H1 (cell line): ENCODE data around the gene TAAR8. TPM values are rescaled to one million over a fixed set of nuclear protein-coding genes. Genes with fewer than 3 reads are reported as not detected.

Experiments used
- CTCF ChIA-PET: fragments of 300-600 bp; sonication (Branson Sonifier 250); formaldehyde crosslinking; loops from one replicate; lab custom pipeline; 2021; ENCODE audit not compliant: partially characterized antibody; lab: Charles Lee
- POLR2A ChIA-PET: fragments of 300-600 bp; sonication (Branson Sonifier 250); formaldehyde crosslinking; loops from one replicate; lab custom pipeline; 2021; ENCODE audit warnings: inconsistent platforms; ENCODE audit not compliant: partially characterized antibody; lab: Charles Lee
- DNase-seq, 2 experiments: peaks; one replicate each; pipeline versions ENCODE4 v3.0.0 to v3.0.0-alpha.2; 2010 to 2022; ENCODE audit warnings: low spot score in 2 of 2, low read depth in 1 of 2, mixed read lengths in 1 of 2
- FAIRE-seq: peaks from 2 replicates; lab custom pipeline; 2011; peaks lifted over from hg19 to GRCh38; lab: Jason Lieb, UNC
- H2AFZ ChIP-seq: 2 replicates; pipeline ENCODE4 v1.8.1; 2012; ENCODE audit warnings: low read length, inconsistent platforms
- H2AK5ac ChIP-seq: 2 replicates; pipeline ENCODE4 v1.6.1; 2013; ENCODE audit warnings: low read depth, low read length
- H2BK120ac ChIP-seq: replicated peaks from 2 replicates; pipeline ENCODE3; 2013; ENCODE audit warnings: low read depth, low read length, inconsistent platforms
- H2BK12ac ChIP-seq: 2 replicates; pipeline ENCODE4 v1.6.1; 2013; ENCODE audit warnings: low read depth, low read length
- H2BK15ac ChIP-seq: 2 replicates; pipeline ENCODE4 v1.6.1; 2013; ENCODE audit warnings: low read length
- H2BK20ac ChIP-seq: 2 replicates; pipeline ENCODE4 v1.6.1; 2013; ENCODE audit warnings: low read length
- H2BK5ac ChIP-seq: 2 replicates; pipeline ENCODE4 v1.6.1; 2013; ENCODE audit warnings: low read depth, low read length
- H3K14ac ChIP-seq: 2 replicates; pipeline ENCODE4 v1.6.1; 2013; ENCODE audit warnings: inconsistent platforms; ENCODE audit not compliant: insufficient read length
- H3K18ac ChIP-seq: 2 replicates; pipeline ENCODE4 v1.6.1; 2013; ENCODE audit warnings: low read length; ENCODE audit errors: extremely low read depth
- H3K23ac ChIP-seq: 2 replicates; pipeline ENCODE4 v1.6.1; 2013; ENCODE audit warnings: inconsistent platforms; ENCODE audit not compliant: insufficient read length
- H3K23me2 ChIP-seq: 2 replicates; pipeline ENCODE4 v1.6.1; 2013; ENCODE audit warnings: low read depth, low read length
- H3K27ac ChIP-seq: 2 replicates; pipeline ENCODE4 v1.6.1; 2011; ENCODE audit warnings: low read depth, low read length, inconsistent platforms
- H3K27me3 ChIP-seq, 4 experiments: replicated peaks in 1 of 4; 1 replicate in 1 of 4; 2 replicates in 3 of 4; pipeline versions ENCODE4 v1.6.1 to v1.8.1; 2011 to 2013; ENCODE audit warnings: low read length in 3 of 4, mild to moderate bottlenecking in 3 of 4, inconsistent platforms in 2 of 4, mixed read lengths in 2 of 4, moderate library complexity in 1 of 4; ENCODE audit not compliant: control insufficient read depth in 3 of 4, insufficient read depth in 3 of 4; ENCODE audit errors: extremely low read depth in 1 of 4
- H3K36me3 ChIP-seq, 4 experiments: 2 replicates each; pipeline versions ENCODE4 v1.6.1 to v1.8.1; 2011 to 2013; ENCODE audit warnings: mild to moderate bottlenecking in 4 of 4, low read length in 3 of 4, moderate library complexity in 2 of 4, control low read depth in 1 of 4, inconsistent platforms in 1 of 4; ENCODE audit not compliant: insufficient read depth in 4 of 4, control insufficient read depth in 2 of 4
- H3K4ac ChIP-seq: replicated peaks from 2 replicates; pipeline ENCODE3; 2013; ENCODE audit warnings: low read length, low read depth, mixed read lengths, inconsistent platforms; ENCODE audit not compliant: insufficient read length
- H3K4me1 ChIP-seq, 4 experiments: replicated peaks in 1 of 4; 1 replicate in 1 of 4; 2 replicates in 3 of 4; pipeline versions ENCODE4 v1.6.1 to v1.8.1; 2011 to 2013; ENCODE audit warnings: low read length in 3 of 4, inconsistent platforms in 2 of 4, mixed read lengths in 1 of 4; ENCODE audit not compliant: insufficient read depth in 4 of 4, control insufficient read depth in 3 of 4
- H3K4me2 ChIP-seq, 2 experiments: 2 replicates each; pipeline versions ENCODE4 v1.6.1 to v1.8.1; 2011 to 2013; ENCODE audit warnings: low read depth in 2 of 2, low read length in 2 of 2, control low read depth in 1 of 2, inconsistent platforms in 1 of 2, mild to moderate bottlenecking in 1 of 2; ENCODE audit not compliant: insufficient read depth in 1 of 2
- H3K4me3 ChIP-seq, 4 experiments: fragments of 200-600, 300-600 bp in 1 of 4; sonication (generic), shearing (Covaris generic), sonication (Bioruptor Twin) in 1 of 4; 2 replicates each; pipeline versions ENCODE4 v1.5.1 to v1.8.1; 2011 to 2016; ENCODE audit warnings: low read length in 4 of 4, low read depth in 3 of 4, control low read depth in 2 of 4, inconsistent platforms in 2 of 4, mild to moderate bottlenecking in 2 of 4, mixed read lengths in 1 of 4, moderate library complexity in 1 of 4; ENCODE audit not compliant: insufficient read depth in 2 of 4; ENCODE audit errors: extremely low read depth in 1 of 4
- H3K56ac ChIP-seq: replicated peaks from 2 replicates; pipeline ENCODE3; 2013; ENCODE audit warnings: low read depth, mild to moderate bottlenecking, mixed read lengths, low read length, inconsistent platforms; ENCODE audit not compliant: insufficient read length
- H3K79me1 ChIP-seq: 2 replicates; pipeline ENCODE4 v1.6.1; 2013; ENCODE audit warnings: low read depth, low read length, control low read depth
- H3K79me2 ChIP-seq, 2 experiments: 2 replicates each; pipeline versions ENCODE4 v1.6.1 to v1.8.1; 2012 to 2013; ENCODE audit warnings: low read length in 2 of 2, mild to moderate bottlenecking in 2 of 2, inconsistent platforms in 1 of 2; ENCODE audit not compliant: insufficient read depth in 2 of 2, control insufficient read depth in 1 of 2
- H3K9ac ChIP-seq, 4 experiments: replicated peaks in 1 of 4; 1 replicate in 1 of 4; 2 replicates in 3 of 4; pipeline versions ENCODE4 v1.6.1 to v1.8.1; 2011 to 2013; ENCODE audit warnings: low read depth in 3 of 4, low read length in 3 of 4, control low read depth in 2 of 4, mild to moderate bottlenecking in 2 of 4, moderate library complexity in 2 of 4, inconsistent platforms in 1 of 4; ENCODE audit errors: extremely low read depth in 1 of 4
- H3K9me3 ChIP-seq, 2 experiments: 2 replicates each; pipeline versions ENCODE4 v1.6.1 to v1.8.1; 2012 to 2013; ENCODE audit warnings: mild to moderate bottlenecking in 2 of 2, moderate library complexity in 2 of 2, control low read depth in 1 of 2, inconsistent platforms in 1 of 2, low read depth in 1 of 2, low read length in 1 of 2, mixed read lengths in 1 of 2; ENCODE audit not compliant: insufficient read depth in 2 of 2
- H4K20me1 ChIP-seq, 2 experiments: replicated peaks in 1 of 2; 2 replicates each; pipeline versions ENCODE3 to v1.8.1; 2011 to 2013; ENCODE audit warnings: inconsistent platforms in 2 of 2, low read length in 2 of 2, mild to moderate bottlenecking in 1 of 2; ENCODE audit not compliant: insufficient read depth in 2 of 2, control insufficient read depth in 1 of 2
- H4K5ac ChIP-seq: 2 replicates; pipeline ENCODE4 v1.6.1; 2013; ENCODE audit warnings: low read length, low read depth, mixed read lengths, inconsistent platforms; ENCODE audit not compliant: insufficient read length
- H4K8ac ChIP-seq: 2 replicates; pipeline ENCODE4 v1.8.0; 2013; ENCODE audit warnings: mild to moderate bottlenecking, moderate library complexity, low read length, inconsistent platforms; ENCODE audit not compliant: insufficient read depth; ENCODE audit errors: extremely low read depth
- H4K91ac ChIP-seq: replicated peaks from 2 replicates; pipeline ENCODE3; 2013; ENCODE audit warnings: low read length, mixed read lengths, inconsistent platforms; ENCODE audit not compliant: insufficient read length
- CTBP2 ChIP-seq: IDR thresholded peaks from 2 replicates; pipeline ENCODE4 v1.7.0; 2011; ENCODE audit warnings: borderline replicate concordance, mild to moderate bottlenecking, moderate library complexity, mixed read lengths, low read length; ENCODE audit not compliant: insufficient read depth, insufficient read length
- KDM5A ChIP-seq: fragments of 200-600 bp; IDR thresholded peaks from 2 replicates; pipeline ENCODE4 v1.7.1; 2012; ENCODE audit warnings: mild to moderate bottlenecking, low read length, inconsistent platforms, mixed read lengths
- MAFK ChIP-seq: IDR thresholded peaks from 2 replicates; pipeline ENCODE4 v1.6.1; 2012; ENCODE audit warnings: low read depth, mild to moderate bottlenecking, improper control_type of control experiment, low read length
- NANOG ChIP-seq: IDR thresholded peaks from 2 replicates; pipeline ENCODE4 v1.6.1; 2011; ENCODE audit warnings: low read length, low read depth, mild to moderate bottlenecking, inconsistent platforms; ENCODE audit not compliant: insufficient read depth, poor library complexity, severe bottlenecking
- PHF8 ChIP-seq: fragments of 200-600 bp; sonication (generic); conservative IDR thresholded peaks from 2 replicates; pipeline ENCODE4 v1.7.1; 2012; ENCODE audit warnings: low read depth, mild to moderate bottlenecking, inconsistent platforms, low read length, moderate library complexity
- SAP30 ChIP-seq: fragments of 300-600 bp; sonication (generic); IDR thresholded peaks from 2 replicates; pipeline ENCODE4 v1.7.1; 2012; ENCODE audit warnings: low read length, moderate library complexity, mild to moderate bottlenecking, inconsistent platforms; ENCODE audit not compliant: insufficient read depth, insufficient replicate concordance
- SP1 ChIP-seq: IDR thresholded peaks from 2 replicates; pipeline ENCODE4 v1.6.1; 2011; ENCODE audit warnings: low read depth, low read length
- SUZ12 ChIP-seq: fragments of 200-600 bp; sonication (generic); IDR thresholded peaks from 2 replicates; pipeline ENCODE4 v1.6.1; 2012; ENCODE audit warnings: mild to moderate bottlenecking, inconsistent platforms, low read length, moderate library complexity, mixed read lengths
- TEAD4 ChIP-seq: IDR thresholded peaks from 2 replicates; pipeline ENCODE4 v1.6.1; 2012; ENCODE audit warnings: low read depth, low read length, inconsistent platforms, mixed read lengths
- WGBS, 2 experiments: shearing (Covaris generic) in 1 of 2; methylation state at CpG; one replicate each; pipeline versions ENCODE4 v1.1.6 to v1.1.7; 2013 to 2015; ENCODE audit warnings: low lambda C conversion rate in 2 of 2, mixed read lengths in 2 of 2, inconsistent platforms in 1 of 2, low coverage in 1 of 2, missing lambda C conversion rate in 1 of 2; ENCODE audit not compliant: insufficient replicate concordance in 2 of 2, insufficient coverage in 1 of 2, insufficient read length in 1 of 2; ENCODE audit errors: extremely low coverage in 1 of 2, missing lambda C conversion rate in 1 of 2; 5-methylcytosine and 5-hydroxymethylcytosine counted together
- polyA plus RNA-seq, 7 experiments: library from polyadenylated mRNA; depleted of rRNA in 3 of 7; stranded (reverse) in 5 of 7; unstranded in 2 of 7; fragments of >200 nt in 5 of 7; fragments of 200-250 nt in 2 of 7; gene quantifications; 1 replicate in 5 of 7; 2 replicates in 1 of 7; 4 replicates in 1 of 7; pipeline versions ENCODE4 v1.2.1 to v1.2.3, GENCODE V29; 2011 to 2013; ENCODE audit warnings: missing spikeins in 2 of 7, mixed read lengths in 2 of 7
- total RNA-seq: library from RNA; stranded (reverse); fragmentation: NEBNext Ultra II Directional; extraction: Animal tissue kit (Norgen Biotek cat#: 25700); gene quantifications from 2 replicates; pipeline ENCODE4 v1.2.1, GENCODE V29; 2021
- TF ChIP-seq, protein P1 (sequence below): IDR thresholded peaks from 2 replicates; pipeline ENCODE4 v1.6.1; 2011; ENCODE audit warnings: low read length, improper control_type of control experiment
- TF ChIP-seq, protein P2 (sequence below): IDR thresholded peaks from 2 replicates; pipeline ENCODE4 v1.6.1; 2011; ENCODE audit warnings: low read depth, mild to moderate bottlenecking, low read length; ENCODE audit not compliant: insufficient read depth

The TAAR8 gene
- total and polyA plus RNA-seq, 2 of the 8 experiments (the other 6 are each of a cell fraction or from before 2014, with no cell fraction given) = not detected

- Histone ChIP-seq H3K9ac (no peak overlapping the region), H3K79me1 (no peaks in the 10 kb centered on the region), H4K91ac (no peak overlapping the region), H2BK12ac (no peak overlapping the region), H4K8ac (no peak overlapping the region), H2BK5ac (no peak overlapping the region), H3K79me2 (no peaks in the 10 kb centered on the region), H2BK120ac (no peak overlapping the region), H2BK20ac (no peak overlapping the region), H3K4me3 (no peak overlapping the region), H3K23me2 (no peaks in the 10 kb centered on the region), H4K20me1 (no peaks in the 10 kb centered on the region), H3K4me1 (peaks cover 0 to 2% (median 0%) of the 10 kb centered on the region in 4 experiments; a peak in 2 of 7 replicates), H3K36me3 (no peaks in the 10 kb centered on the region), H2AK5ac (no peak overlapping the region), H3K9me3 (no peaks in the 10 kb centered on the region), H3K18ac (no peak overlapping the region), H2AFZ (no peak overlapping the region), H3K27ac (no peak overlapping the region), H3K56ac (no peak overlapping the region), H3K23ac (no peak overlapping the region), H3K4me2 (no peak overlapping the region), H2BK15ac (no peak overlapping the region), H3K27me3 (no peaks in the 10 kb centered on the region), H3K4ac (no peak overlapping the region), H3K14ac (no peak overlapping the region), H4K5ac (no peak overlapping the region)
- ChIA-PET CTCF (interaction anchor here (1.0 to 3.0 kb wide), 8 partner anchors 10 to 271 kb away, joined by 3 to 11 read pairs (median 4); partner anchors contain the start of genes SLC18B1 and TAAR9), POLR2A (interaction anchor here (0.6 kb wide), 1 partner anchor 75 kb away, joined by 3 read pairs; no protein-coding TSS in a partner anchor)
- no peak for FAIRE-seq
- whole genome bisulfite sequencing, 2 experiments = 90% methylated on average over 6 of the region's 6 CpGs; no CpG with 5 or more reads in 1 of the 2 experiments
- no peak for DNase-seq
- TF ChIP-seq SUZ12 (no peak), MAFK (no peak), SP1 (no peak), PHF8 (no peak), SAP30 (no peak), CTBP2 (no peak), KDM5A (no peak), NANOG (no peak), TEAD4 (no peak)
- TF ChIP-seq, protein P1, sequence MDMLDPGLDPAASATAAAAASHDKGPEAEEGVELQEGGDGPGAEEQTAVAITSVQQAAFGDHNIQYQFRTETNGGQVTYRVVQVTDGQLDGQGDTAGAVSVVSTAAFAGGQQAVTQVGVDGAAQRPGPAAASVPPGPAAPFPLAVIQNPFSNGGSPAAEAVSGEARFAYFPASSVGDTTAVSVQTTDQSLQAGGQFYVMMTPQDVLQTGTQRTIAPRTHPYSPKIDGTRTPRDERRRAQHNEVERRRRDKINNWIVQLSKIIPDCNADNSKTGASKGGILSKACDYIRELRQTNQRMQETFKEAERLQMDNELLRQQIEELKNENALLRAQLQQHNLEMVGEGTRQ = no peak
- TF ChIP-seq, protein P2, sequence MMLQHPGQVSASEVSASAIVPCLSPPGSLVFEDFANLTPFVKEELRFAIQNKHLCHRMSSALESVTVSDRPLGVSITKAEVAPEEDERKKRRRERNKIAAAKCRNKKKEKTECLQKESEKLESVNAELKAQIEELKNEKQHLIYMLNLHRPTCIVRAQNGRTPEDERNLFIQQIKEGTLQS = no peak
Measured at GRCh38 chr6:132527791-132528190, 24.7 kb upstream of the TAAR8 start.
